Uterus (tissue), 4 donors: Measurements from ENCODE around the gene SPSB3. TPM values are rescaled to one million over a fixed set of nuclear protein-coding genes. Genes with fewer than 3 reads are reported as not detected.

ENCODE experiments used
- DNase-seq, 2 donors: peaks; one replicate each; pipeline ENCODE4 v3.0.0-alpha.2; 2019 to 2020
- H3K27ac ChIP-seq, 2 donors: fragments of 200-600 bp; sonication (generic); 1 replicate in 1 of 2; 2 replicates in 1 of 2; pipeline ENCODE4 v1.5.1; 2016 to 2018
- H3K27me3 ChIP-seq, 2 donors: fragments of 200-600 bp; sonication (generic); one replicate each; pipeline ENCODE4 v1.5.1; 2018 to 2019; ENCODE audit warnings: control low read depth in 1 of 2
- H3K36me3 ChIP-seq, 2 donors: fragments of 200-600 bp; sonication (generic); one replicate each; pipeline ENCODE4 v1.5.1; 2019; ENCODE audit warnings: control low read depth in 1 of 2
- H3K4me1 ChIP-seq, 2 donors: fragments of 200-600 bp; sonication (generic); one replicate each; pipeline ENCODE4 v1.5.1; 2018 to 2019; ENCODE audit warnings: control low read depth in 1 of 2
- H3K4me3 ChIP-seq, 2 donors: fragments of 200-600 bp; sonication (generic); 1 replicate in 1 of 2; 2 replicates in 1 of 2; pipeline ENCODE4 v1.5.1; 2018 to 2019; ENCODE audit warnings: mild to moderate bottlenecking in 1 of 2
- H3K9me3 ChIP-seq, 2 donors: fragments of 200-600 bp; sonication (generic); one replicate each; pipeline ENCODE4 v1.5.1; 2019; ENCODE audit warnings: control low read depth in 1 of 2
- CTCF ChIP-seq, 4 experiments: fragments of 200-600 bp in 2 of 4; fragments of 450-650 bp in 2 of 4; sonication (generic) in 2 of 4; IDR thresholded peaks; one replicate each; pipeline ENCODE4 v1.5.1; 2016 to 2019; ENCODE audit warnings: antibody characterized with exemption in 4 of 4, mild to moderate bottlenecking in 2 of 4, moderate library complexity in 1 of 4
- POLR2A ChIP-seq, 2 donors: fragments of 450-650 bp; IDR thresholded peaks; one replicate each; pipeline ENCODE4 v1.6.1; 2016; ENCODE audit warnings: antibody characterized with exemption in 2 of 2, mild to moderate bottlenecking in 1 of 2, moderate library complexity in 1 of 2
- intact Hi-C: fragments of 100-400 bp; cut with DNase I; formaldehyde crosslinking; loops from one replicate; pipeline ENCODE4 v1.15.1; 2023; ENCODE audit warnings: low total_unique reads
- total RNA-seq, 4 donors: library from RNA; depleted of rRNA in 3 of 4; stranded (reverse); fragments of >200 nt in 3 of 4; gene quantifications; one replicate each; pipeline versions ENCODE4 v1.1.0 to v1.2.4, GENCODE V29; 2014 to 2023
- donor health status: DM: yes; HTN: yes; CAD: no.

The SPSB3 gene
- total RNA-seq, 4 donors from 2014 or later: 24.8 to 67.4 (median 55.8) TPM

DNA sequence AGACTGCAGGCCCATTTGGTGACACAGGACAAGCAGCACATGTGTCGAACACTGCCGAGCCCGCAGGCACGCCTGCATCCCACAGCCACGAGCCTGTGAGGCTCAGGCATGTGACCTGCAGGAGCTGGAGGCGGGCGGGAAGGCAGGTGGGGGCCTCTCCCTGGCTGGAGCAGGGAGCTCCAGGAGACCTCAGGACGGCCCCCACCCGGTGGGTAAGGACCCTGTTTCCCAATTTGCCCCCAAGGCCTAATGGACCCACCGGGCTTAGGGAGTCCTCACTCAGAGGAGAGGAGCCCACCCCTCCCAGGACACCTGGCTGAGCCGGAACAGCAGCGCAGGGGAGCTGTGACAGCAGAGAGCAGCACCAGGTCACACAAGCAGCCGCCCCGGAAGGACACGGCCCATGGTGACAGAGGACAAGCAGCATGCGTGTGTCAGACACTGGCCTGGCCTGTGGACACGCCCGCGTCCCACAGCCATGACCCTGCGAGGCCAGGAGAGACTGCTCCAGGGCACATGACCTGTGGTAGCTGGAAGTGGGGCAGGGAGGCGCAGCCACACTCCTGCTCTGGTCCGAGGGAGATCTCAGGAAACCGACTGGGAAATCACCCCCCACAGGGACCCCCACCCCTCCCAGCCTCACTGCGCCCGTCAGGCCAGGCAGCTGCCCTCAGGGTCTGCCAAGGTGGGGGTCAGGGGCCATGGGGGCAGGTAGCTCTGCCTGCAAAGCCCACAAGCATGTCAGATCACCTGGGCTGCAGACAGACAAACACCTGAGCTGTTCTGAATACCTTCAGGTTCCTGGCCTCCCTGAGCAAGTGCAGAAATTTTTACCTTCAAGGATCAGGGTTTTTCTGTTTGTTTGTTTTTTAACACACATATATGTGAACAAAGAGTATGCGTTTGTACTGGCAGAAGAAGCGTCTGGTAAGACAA, 2.4 kb downstream of the SPSB3 start:
- no peak for DNase-seq
- intact Hi-C loops: no loop called here
- Histone ChIP-seq H3K36me3 (no peaks in the 10 kb centered on the region), H3K27me3 (no peaks in the 10 kb centered on the region), H3K9me3 (no peaks in the 10 kb centered on the region), H3K4me3 (no peak overlapping the region), H3K27ac (no peak overlapping the region), H3K4me1 (peaks cover 0 to 7% of the 10 kb centered on the region in 2 donors)
- TF ChIP-seq POLR2A (IDR thresholded peaks at IDR 0.05): no peak
- TF ChIP-seq CTCF (IDR thresholded peaks at IDR 0.05): no peak

DNA sequence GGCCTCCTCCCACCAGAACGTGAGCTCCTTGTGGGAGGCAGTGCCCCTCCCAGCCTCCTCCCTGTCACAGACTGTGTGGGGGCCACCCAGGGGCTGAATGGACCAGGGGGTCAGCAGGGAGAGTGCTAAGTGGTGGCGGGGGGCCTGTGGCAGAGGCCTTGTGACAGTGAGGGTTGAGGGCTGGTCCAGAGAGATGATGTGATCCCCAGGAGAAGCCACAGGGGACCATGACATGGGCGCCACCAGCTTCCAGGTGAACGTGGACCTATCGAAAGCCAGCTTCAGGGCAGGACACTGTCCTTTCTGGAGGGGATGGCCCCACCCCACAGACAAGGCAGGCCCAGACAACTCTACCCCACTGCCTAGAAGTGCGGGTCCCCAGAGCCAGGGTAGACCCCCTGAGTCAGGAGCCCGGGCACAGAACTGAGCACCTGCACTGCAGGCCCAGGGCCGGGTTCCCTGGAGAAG, 3.1 kb downstream of the SPSB3 start:
- TF ChIP-seq POLR2A (IDR thresholded peaks at IDR 0.05) (no peak), CTCF (IDR thresholded peaks at IDR 0.05) (no peak)
- intact Hi-C loops: no loop called here
- DNase-seq: no peak

DNA sequence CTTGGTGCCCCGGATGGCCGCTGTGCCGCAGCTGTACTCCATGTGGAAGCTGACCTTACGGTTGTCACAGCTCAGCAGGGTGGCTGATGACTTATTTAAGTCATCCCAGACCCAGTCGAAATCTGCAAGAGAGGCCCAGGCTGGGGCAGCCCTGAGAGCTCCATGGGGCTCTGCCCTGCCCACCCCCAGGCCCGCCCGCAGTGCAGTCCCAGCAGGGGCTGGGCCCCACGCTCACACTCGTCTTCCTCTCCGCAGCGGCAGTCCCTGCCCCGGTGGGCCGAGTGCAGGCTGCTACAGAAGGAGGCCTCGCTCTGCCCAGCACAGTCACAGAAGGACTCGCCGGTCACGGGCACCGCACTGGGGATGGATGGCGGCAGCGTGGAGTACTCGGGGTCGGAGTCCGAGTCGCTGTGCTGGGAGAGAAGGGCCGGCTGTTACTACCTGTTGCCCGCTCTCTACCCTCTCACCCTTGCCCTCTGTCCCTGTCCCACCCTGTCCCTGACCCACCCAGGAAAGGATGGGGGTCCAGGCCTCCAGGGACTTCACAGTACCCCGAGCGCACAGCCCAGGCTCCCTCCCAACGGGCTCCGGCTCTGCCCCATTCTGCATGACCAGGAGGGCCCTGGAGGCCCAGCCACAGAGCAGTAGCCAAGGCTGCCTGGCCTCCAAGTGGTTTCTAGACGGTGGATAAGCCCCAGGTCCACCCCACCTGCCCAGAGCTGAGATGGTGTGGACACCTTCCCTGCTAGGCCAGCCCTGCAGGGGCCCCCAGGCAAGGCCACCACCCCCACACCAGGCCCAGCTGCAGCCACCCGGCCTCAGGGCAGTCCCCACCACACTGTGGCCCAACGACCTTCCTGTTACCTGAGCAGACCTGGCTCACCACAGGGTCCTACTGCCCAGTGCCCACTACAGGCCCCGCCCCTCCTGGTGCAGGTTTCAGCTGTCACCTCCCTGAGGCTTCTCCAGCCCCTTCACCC, 3.9 kb downstream of the SPSB3 start:
- intact Hi-C loops: no loop called here
- Histone ChIP-seq H3K36me3 (no peaks in the 10 kb centered on the region), H3K27me3 (no peaks in the 10 kb centered on the region), H3K9me3 (no peaks in the 10 kb centered on the region), H3K4me1 (peaks cover 0 to 17% of the 10 kb centered on the region in 2 donors), H3K27ac (no peak overlapping the region), H3K4me3 (no peak overlapping the region)
- TF ChIP-seq CTCF (IDR thresholded peaks at IDR 0.05) (no peak), POLR2A (IDR thresholded peaks at IDR 0.05) (no peak)
- no peak for DNase-seq

More for the DNA sequence above, 3.1 kb downstream of the SPSB3 start:
- Histone ChIP-seq H3K36me3 (no peaks in the 10 kb centered on the region), H3K9me3 (no peaks in the 10 kb centered on the region), H3K27me3 (no peaks in the 10 kb centered on the region), H3K4me1 (peaks cover 0 to 9% of the 10 kb centered on the region in 2 donors), H3K4me3 (no peak overlapping the region), H3K27ac (no peak overlapping the region)

GRCh38 chr16:1777375-1778199, 4.8 kb downstream of the SPSB3 start:
- H3K36me3 ChIP-seq: no peaks in the 10 kb centered on the region
- H3K27me3 ChIP-seq: no peaks in the 10 kb centered on the region
- H3K9me3 ChIP-seq: no peaks in the 10 kb centered on the region
- H3K27ac ChIP-seq: no peak overlapping the region
- intact Hi-C loops: no loop called here
- DNase-seq: no peak
- no peak overlapping the region for H3K4me3 ChIP-seq
- no peak for TF ChIP-seq POLR2A (IDR thresholded peaks at IDR 0.05)
- H3K4me1 ChIP-seq: peaks cover 0 to 18% of the 10 kb centered on the region in 2 donors

DNA sequence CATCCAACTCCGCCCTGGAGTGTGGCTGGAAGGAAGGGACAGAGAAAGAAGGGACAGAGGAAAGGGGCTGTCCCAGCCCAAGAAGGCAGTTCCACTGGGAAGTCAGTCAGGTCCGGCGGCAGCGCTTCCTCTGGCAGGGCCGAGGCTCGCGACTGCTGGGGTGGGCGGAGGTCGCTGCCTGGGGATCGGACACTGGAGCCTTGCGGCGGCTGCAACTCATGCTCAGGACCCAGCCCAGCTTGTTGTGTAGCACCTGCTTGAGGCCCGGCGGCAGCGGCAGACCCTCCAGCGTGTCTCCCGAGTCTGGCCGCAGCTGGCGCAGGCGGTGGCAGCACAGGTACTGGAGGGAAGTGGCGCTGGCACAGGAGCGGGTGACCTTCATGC, 5.4 kb downstream of the SPSB3 start:
- TF ChIP-seq CTCF (IDR thresholded peaks at IDR 0.05): no peak
- no peak for TF ChIP-seq POLR2A (IDR thresholded peaks at IDR 0.05)
- DNase-seq: no peak
- intact Hi-C loops: no loop called here
- no peaks in the 10 kb centered on the region for H3K36me3 ChIP-seq
- H3K27ac ChIP-seq: no peak overlapping the region
- no peaks in the 10 kb centered on the region for H3K27me3 ChIP-seq
- H3K9me3 ChIP-seq: no peaks in the 10 kb centered on the region
- no peak overlapping the region for H3K4me3 ChIP-seq
- peaks cover 0 to 23% of the 10 kb centered on the region in 2 donors for H3K4me1 ChIP-seq
